ENCODE data around the gene LECT2. TPM values are rescaled to one million over a fixed set of nuclear protein-coding genes. Genes with fewer than 3 reads are reported as not detected.
A peak's percentile ranks its signal among the peaks of the same experiment; 100 is the strongest.

Gene LECT2
- total RNA-seq, 1 experiment from 2014 or later: not detected

- intact Hi-C loops (cut with micrococcal nuclease): loop anchor here (1.0 to 10.0 kb wide), 3 partner anchors 117 to 270 kb away; no protein-coding TSS in a partner anchor
- H3K36me3 ChIP-seq (ENCODE audit: control insufficient read depth in 1 of 2, insufficient read depth in 2 of 2, low read length in 2 of 2): no peaks in the 10 kb centered on the region
- ChIA-PET CTCF (interaction anchor here (0.8 to 1.5 kb wide), 3 partner anchors 32 to 136 kb away, joined by 3 to 8 read pairs (median 4); no protein-coding TSS in a partner anchor), POLR2A (no interaction called here), RAD21 (ENCODE audit: low non-redundant PET in 1 of 2, low total read pairs in 2 of 2, uncharacterized antibody in 2 of 2, unreplicated experiment in 2 of 2) (interaction anchor here in 1 of 2 experiments (0.6 kb wide), 1 partner anchor 270 kb away, joined by 3 read pairs; no protein-coding TSS in a partner anchor)
- H2AFZ ChIP-seq (ENCODE audit: low read depth, low read length, poor library complexity, severe bottlenecking): peak overlapping the region; percentile 24
- H3K79me2 ChIP-seq (ENCODE audit: insufficient read depth, low read length): no peaks in the 10 kb centered on the region
- peaks cover 27% of the 10 kb centered on the region for H3K27me3 ChIP-seq (ENCODE audit: insufficient read depth, low read length)
- TF ChIP-seq CEBPB (IDR thresholded peaks at IDR 0.05; ENCODE audit: low read depth) (no peak), POLR2AphosphoS5 (IDR thresholded peaks at IDR 0.05; ENCODE audit: low read depth, low read length) (no peak), CBX3 (IDR thresholded peaks at IDR 0.05; ENCODE audit: low read depth) (no peak), POLR2A (IDR thresholded peaks at IDR 0.05; ENCODE audit: borderline replicate concordance, extremely low read depth, insufficient read depth, insufficient read length) (no peak), CTCF (IDR thresholded peaks at IDR 0.05 in 2 of 3, conservative IDR thresholded peaks at IDR 0.05 in 1 of 3; ENCODE audit: borderline replicate concordance in 1 of 3, insufficient read depth in 1 of 3, low read depth in 2 of 3, low read length in 2 of 3) (peak; percentile 64 to 90 (median 87)), RAD21 (IDR thresholded peaks at IDR 0.05; ENCODE audit: low read depth) (peak; percentile 82), MAX (IDR thresholded peaks at IDR 0.05) (no peak), ELF1 (IDR thresholded peaks at IDR 0.05; ENCODE audit: borderline replicate concordance, low read depth) (no peak), ZFX (IDR thresholded peaks at IDR 0.05) (no peak), FOSL1 (IDR thresholded peaks at IDR 0.05; ENCODE audit: low read depth) (no peak), ZBTB33 (IDR thresholded peaks at IDR 0.05; ENCODE audit: extremely low read depth, insufficient replicate concordance, low read length) (no peak), SRF (IDR thresholded peaks at IDR 0.05; ENCODE audit: low read depth) (no peak)
- H3K4me3 ChIP-seq (replicated peaks in 1 of 2; ENCODE audit: low read depth in 1 of 2, low read length in 2 of 2): no peak overlapping the region
- peak; percentile 73 for ATAC-seq
- no peaks in the 10 kb centered on the region for H3K4me1 ChIP-seq (ENCODE audit: control insufficient read depth in 1 of 2, insufficient read depth in 2 of 2, low read length in 2 of 2)
- no TSS peak for BruUV-seq (replicated peaks)
- no peak overlapping the region for H3K4me2 ChIP-seq (ENCODE audit: low read length)
- no peak overlapping the region for H3K9ac ChIP-seq (ENCODE audit: low read length)
- H3K9me2 ChIP-seq (ENCODE audit: insufficient read depth): no peaks in the 10 kb centered on the region
- H3K27ac ChIP-seq (ENCODE audit: low read depth, low read length): no peak overlapping the region
- DNase-seq (ENCODE audit: low read depth, low spot score): peak; percentile 71
- H4K20me1 ChIP-seq (ENCODE audit: insufficient read depth): no peaks in the 10 kb centered on the region
- no peaks in the 10 kb centered on the region for H3K9me3 ChIP-seq (ENCODE audit: control insufficient read depth in 1 of 2, insufficient read depth in 1 of 2, low read depth in 1 of 2, low read length in 2 of 2)
These were observed 9.7 kb downstream of the LECT2 start for GRCh38 chr5:135944967-135945560.

All from HCT116 (cell line).